Kidney (tissue), 14 donors: Measurements from ENCODE around the gene DPP10. TPM values are rescaled to one million over a fixed set of nuclear protein-coding genes. Genes with fewer than 3 reads are reported as not detected.
"Not testable (repeated sequence)": the region's sequence is repeated elsewhere in the genome, so short reads cannot be mapped to it uniquely, and the experiment has no call there.

ENCODE experiments used
- DNase-seq, 5 donors: peaks; one replicate each; pipeline ENCODE4 v3.0.0-alpha.2; 2013 to 2020
- FAIRE-seq: peaks from 2 replicates; lab custom pipeline; 2012; peaks lifted over from hg19 to GRCh38; lab: Jason Lieb, UNC
- H3K27ac ChIP-seq, 2 donors: one replicate each; pipeline ENCODE4 v1.7.0; 2013; ENCODE audit warnings: low read depth in 2 of 2, low read length in 2 of 2, inconsistent platforms in 1 of 2
- H3K27me3 ChIP-seq: one replicate; pipeline ENCODE4 v1.7.1; 2013; ENCODE audit warnings: low read length, inconsistent platforms; ENCODE audit not compliant: control insufficient read depth, insufficient read depth
- H3K36me3 ChIP-seq, 3 donors: one replicate each; pipeline versions ENCODE4 v1.7.0 to v1.7.1; 2013; ENCODE audit warnings: low read length in 3 of 3, control low read depth in 1 of 3, inconsistent platforms in 1 of 3; ENCODE audit not compliant: insufficient read depth in 3 of 3, control insufficient read depth in 2 of 3
- H3K4me1 ChIP-seq, 3 donors: one replicate each; pipeline versions ENCODE4 v1.7.0 to v1.7.1; 2013; ENCODE audit warnings: low read length in 3 of 3, inconsistent platforms in 1 of 3, low read depth in 1 of 3; ENCODE audit not compliant: control insufficient read depth in 2 of 3, insufficient read depth in 2 of 3
- H3K4me3 ChIP-seq, 3 donors: one replicate each; pipeline versions ENCODE4 v1.7.0 to v1.8.1; 2013; ENCODE audit warnings: low read length in 3 of 3, control low read depth in 1 of 3, inconsistent platforms in 1 of 3
- H3K9ac ChIP-seq, 3 donors: one replicate each; pipeline versions ENCODE4 v1.7.0 to v1.7.1; 2013; ENCODE audit warnings: low read length in 3 of 3, control low read depth in 1 of 3, inconsistent platforms in 1 of 3
- H3K9me3 ChIP-seq, 3 donors: one replicate each; pipeline versions ENCODE4 v1.7.0 to v1.7.1; 2013; ENCODE audit warnings: low read length in 3 of 3, control low read depth in 1 of 3, inconsistent platforms in 1 of 3; ENCODE audit not compliant: control insufficient read depth in 2 of 3, insufficient read depth in 1 of 3
- CTCF ChIP-seq: IDR thresholded peaks from 3 replicates; pipeline ENCODE4 v1.5.1; 2012; ENCODE audit warnings: mild to moderate bottlenecking, moderate library complexity, borderline replicate concordance; ENCODE audit not compliant: insufficient read depth; ENCODE audit errors: extremely low read depth
- intact Hi-C: fragments of 100-400 bp; cut with DNase I; formaldehyde crosslinking; loops from one replicate; pipeline ENCODE4 v1.11.1; 2022
- polyA plus RNA-seq: library from polyadenylated mRNA; stranded (reverse); fragments of 350-450 nt; fragmentation: Illumina TruSeq; extraction: RNeasy Lipid Tissue Mini Kit (QIAGEN cat#74804); gene quantifications from one replicate; pipeline ENCODE4 v1.2.3, GENCODE V29; 2014; ENCODE audit warnings: low read depth, low replicate concordance; ENCODE audit not compliant: insufficient read depth
- total RNA-seq: library from RNA; stranded (reverse); fragmentation: NEBNext Ultra II Directional; extraction: Animal tissue kit (Norgen Biotek cat#: 25700); gene quantifications from one replicate; pipeline ENCODE4 v1.2.1, GENCODE V29; 2021
- donor health status: control.
- donor health status: control.
- donor health status: control.
- donor health status: control.
- donor health status: control.
- donor health status: DM: yes; HTN: yes; CAD: no.
- donor health status: Normal renal cell carcinoma (clear cell type).

DPP10 gene
- total and polyA plus RNA-seq, 2 donors from 2014 or later, result 0.67 TPM; not detected in 1

- H3K27me3 ChIP-seq, result no peaks in the 10 kb centered on the region
- FAIRE-seq (no peak), DNase-seq (no peak)
- H3K9me3 ChIP-seq, result no peaks in the 10 kb centered on the region
- no peak overlapping the region for H3K9ac ChIP-seq
- TF ChIP-seq CTCF, result no peak
- no peaks in the 10 kb centered on the region for H3K4me1 ChIP-seq
- intact Hi-C loops, result no loop called here
- H3K36me3 ChIP-seq, result no peaks in the 10 kb centered on the region
- no peak overlapping the region for H3K27ac ChIP-seq
- no peak overlapping the region for H3K4me3 ChIP-seq
Measured at GRCh38 chr2:114517580-114517979, 75.1 kb downstream of the DPP10 start.

GRCh38 chr2:114518738-114519137 lies 76.3 kb downstream of the DPP10 start:
- no peak overlapping the region for H3K27ac ChIP-seq
- no peaks in the 10 kb centered on the region for H3K4me1 ChIP-seq
- no peaks in the 10 kb centered on the region for H3K36me3 ChIP-seq
- no peak overlapping the region for H3K9ac ChIP-seq
- DNase-seq (no peak), FAIRE-seq (no peak)
- no peaks in the 10 kb centered on the region for H3K27me3 ChIP-seq
- no peak for TF ChIP-seq CTCF
- no peak overlapping the region for H3K4me3 ChIP-seq
- intact Hi-C loops, result no loop called here
- no peaks in the 10 kb centered on the region for H3K9me3 ChIP-seq

- H3K36me3 ChIP-seq, H3K4me1 ChIP-seq, H3K9ac ChIP-seq, FAIRE-seq, H3K9me3 ChIP-seq, H3K27me3 ChIP-seq, DNase-seq, intact Hi-C loops, H3K27ac ChIP-seq, H3K4me3 ChIP-seq: not testable (repeated sequence)
Measured at GRCh38 chr2:114522612-114523011, 80.2 kb downstream of the DPP10 start.

- Histone ChIP-seq H3K27me3 (no peaks in the 10 kb centered on the region), H3K9me3 (no peaks in the 10 kb centered on the region), H3K27ac (no peak overlapping the region), H3K9ac (no peak overlapping the region), H3K4me3 (no peak overlapping the region), H3K4me1 (no peaks in the 10 kb centered on the region), H3K36me3 (no peaks in the 10 kb centered on the region)
- FAIRE-seq (no peak), DNase-seq (no peak)
- TF ChIP-seq CTCF, result no peak
- intact Hi-C loops, result no loop called here
Measured at GRCh38 chr2:114525955-114526354, 83.5 kb downstream of the DPP10 start.
